ENCODE data around the gene FSTL5.

DNA sequence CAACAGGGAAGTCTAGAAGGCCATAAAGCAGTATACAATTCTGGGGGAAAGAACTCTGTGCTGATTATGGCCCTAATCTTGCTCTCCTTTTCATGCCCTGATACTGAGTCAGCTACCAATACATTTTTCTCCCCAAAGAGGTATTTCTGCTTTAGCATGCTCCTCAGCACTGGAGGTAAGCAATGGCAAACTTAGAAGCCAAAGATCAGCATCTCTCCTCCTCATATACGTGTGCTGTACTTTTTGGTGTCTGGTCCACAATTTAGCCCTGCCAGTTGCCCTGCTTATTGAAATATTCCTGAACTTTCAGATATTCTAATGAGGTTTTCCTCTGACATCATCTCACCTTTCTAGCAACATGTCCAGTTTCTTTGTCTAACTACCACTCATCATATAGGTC lies 226.2 kb downstream of the FSTL5 start:
- TF ChIP-seq, protein P1, sequence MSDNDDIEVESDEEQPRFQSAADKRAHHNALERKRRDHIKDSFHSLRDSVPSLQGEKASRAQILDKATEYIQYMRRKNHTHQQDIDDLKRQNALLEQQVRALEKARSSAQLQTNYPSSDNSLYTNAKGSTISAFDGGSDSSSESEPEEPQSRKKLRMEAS (IDR thresholded peaks at IDR 0.05), result no peak
- TF ChIP-seq TAF1 (IDR thresholded peaks at IDR 0.05; ENCODE audit: low read depth) (no peak), YY1 (IDR thresholded peaks at IDR 0.05; ENCODE audit: low read depth) (no peak), CEBPB (IDR thresholded peaks at IDR 0.05) (no peak), CREB1 (IDR thresholded peaks at IDR 0.05; ENCODE audit: low read depth) (no peak), EP300 (IDR thresholded peaks at IDR 0.05; ENCODE audit: borderline replicate concordance) (no peak), ZBTB7A (IDR thresholded peaks at IDR 0.05; ENCODE audit: low read depth) (no peak), FOXM1 (IDR thresholded peaks at IDR 0.05; ENCODE audit: borderline replicate concordance, low read depth) (no peak), NFIC (IDR thresholded peaks at IDR 0.05) (no peak)

Measured in Ishikawa (cell line).